GM19455 (cell line): ENCODE measurements around the gene NFKBIB.
A peak's percentile ranks its signal among the peaks of the same experiment; 100 is the strongest.
"Not testable (repeated sequence)": the region's sequence is repeated elsewhere in the genome, so short reads cannot be mapped to it uniquely, and the experiment has no call there.

Experiments used
- ATAC-seq: cut with Tn5 transposase; IDR thresholded peaks from one replicate; pipeline ENCODE4 v1.9.1; 2021; ENCODE audit not compliant: unreplicated experiment

The NFKBIB gene

DNA sequence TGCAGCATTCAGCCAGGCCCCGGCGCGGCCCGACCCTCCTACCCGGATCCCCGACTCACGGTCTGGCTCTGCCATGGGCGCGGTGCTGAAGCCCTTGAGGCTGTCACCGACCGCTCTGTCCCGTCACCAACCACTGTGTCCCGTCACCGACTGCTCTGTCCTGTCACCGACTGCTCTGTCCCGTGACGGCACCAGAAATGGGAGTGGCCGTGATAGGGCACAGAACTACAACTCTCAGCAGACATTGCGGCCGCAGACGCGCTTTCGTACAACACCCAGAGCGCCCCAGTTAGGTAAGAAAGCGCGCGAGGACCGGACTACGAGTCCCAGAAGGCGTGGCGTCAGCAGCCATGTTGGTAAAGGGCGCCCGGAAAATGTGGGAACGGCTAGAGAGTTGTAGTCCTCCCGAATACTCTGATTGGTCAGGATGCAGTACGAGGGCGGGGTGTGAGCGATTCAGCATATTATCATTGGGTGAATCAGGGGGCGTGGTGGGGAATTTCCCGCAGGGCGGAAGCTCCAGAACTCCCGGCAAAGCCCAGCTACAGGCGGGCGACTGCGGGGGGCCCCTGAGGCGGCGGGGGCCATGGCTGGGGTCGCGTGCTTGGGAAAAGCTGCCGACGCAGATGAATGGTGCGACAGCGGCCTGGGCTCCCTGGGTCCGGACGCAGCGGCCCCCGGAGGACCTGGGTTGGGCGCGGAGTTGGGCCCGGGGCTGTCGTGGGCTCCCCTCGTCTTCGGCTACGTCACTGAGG lies at the start of gene NFKBIB, which contains the start of gene SIRT2:
TSS of gene NFKBIB (plus strand) at position 523 of the 755 bp plus-strand sequence. CDS start at position 587, 64 bp downstream.
TSS of gene SIRT2 (minus strand) at position 172 of the 755 bp plus-strand sequence. CDS start at position 75, 97 bp downstream.
- ATAC-seq, result peak; percentile 87

DNA sequence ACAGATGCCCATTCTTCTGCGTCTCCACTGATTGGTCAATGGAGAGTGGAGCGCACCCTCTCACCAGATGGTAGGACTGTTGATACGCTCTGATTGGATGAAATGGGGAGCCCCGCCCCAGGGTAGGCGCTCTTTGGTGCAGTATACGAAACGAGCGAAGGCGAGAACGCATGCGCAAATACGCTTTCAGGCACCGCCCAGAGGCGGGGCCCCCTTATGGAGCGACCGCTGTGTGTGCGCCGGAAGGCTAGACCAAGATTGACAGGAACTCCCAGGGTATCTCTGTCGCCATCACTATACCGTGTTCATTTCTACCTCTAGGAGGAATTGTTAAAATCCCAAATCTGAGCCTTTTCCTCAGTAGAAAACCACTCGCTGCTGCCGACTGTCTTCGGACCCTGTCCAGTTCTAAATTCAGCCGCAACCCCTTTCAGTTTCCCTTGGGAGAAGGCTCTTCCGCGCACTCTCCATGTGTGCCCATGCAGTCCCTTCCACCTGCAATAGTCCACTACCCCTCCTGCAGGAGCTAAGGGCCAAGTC lies 49.3 kb upstream of the NFKBIB start:
- peak; percentile 70 for ATAC-seq

DNA sequence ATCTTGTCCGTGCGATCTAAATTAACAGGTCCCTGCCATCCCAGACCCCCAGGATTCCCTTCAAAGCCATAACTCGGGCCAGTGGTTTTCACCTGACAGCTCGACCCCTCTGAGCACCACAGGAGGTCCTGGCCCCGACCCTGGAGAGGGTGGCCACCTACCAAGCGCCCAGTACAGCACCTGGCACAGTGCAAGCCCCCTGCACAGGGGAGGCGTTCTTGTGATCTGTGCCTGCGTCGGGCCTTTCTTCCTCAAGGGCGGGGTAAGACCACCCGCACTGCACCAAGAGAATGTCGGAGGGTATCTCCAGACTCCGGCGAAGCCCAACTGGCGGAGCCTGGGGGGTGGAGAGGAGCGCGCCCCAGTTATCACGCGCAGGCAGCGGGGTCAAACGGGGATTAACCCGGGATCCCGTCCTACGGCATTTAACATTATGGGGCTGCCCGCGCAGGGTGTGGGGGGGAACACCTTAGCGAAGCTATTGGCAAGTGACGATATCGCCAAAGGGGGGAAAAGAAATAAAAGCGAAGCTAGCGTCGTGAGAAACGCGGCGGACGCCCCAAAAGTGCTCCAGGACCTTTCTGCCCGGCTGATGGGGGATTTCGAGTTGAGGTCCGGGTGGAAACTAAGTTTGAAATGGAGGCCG lies 48.7 kb upstream of the NFKBIB start:
- ATAC-seq, result no peak

DNA sequence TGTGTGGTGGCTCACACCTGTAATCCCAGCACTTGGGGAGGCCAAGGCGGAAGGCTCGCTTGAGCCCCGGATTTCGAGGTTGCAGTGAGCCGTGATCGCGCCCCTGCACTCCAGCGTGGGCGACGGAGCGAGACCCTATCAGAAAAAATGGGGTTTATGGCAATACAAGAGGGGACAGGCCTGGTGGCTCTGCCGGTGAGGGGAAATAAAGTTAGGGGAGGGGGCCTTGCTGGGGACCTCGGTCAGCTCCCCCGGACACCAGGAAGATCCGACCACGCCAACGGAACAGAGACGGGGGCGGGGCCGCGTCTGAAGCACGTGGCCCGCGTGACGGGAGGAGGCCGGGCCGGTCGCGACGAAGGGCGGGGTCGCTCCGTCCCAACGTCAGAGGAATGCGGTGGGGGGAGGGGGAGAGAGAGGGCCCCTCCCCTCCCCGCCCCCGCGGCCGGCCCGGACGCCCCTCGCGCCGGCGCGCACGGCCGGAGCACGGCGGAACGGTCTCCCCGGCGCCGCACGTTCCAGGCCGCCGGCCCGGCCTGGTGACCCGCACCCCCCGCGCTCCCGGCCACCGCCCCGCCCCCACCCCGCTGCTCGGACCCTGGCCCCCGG lies 48.0 kb upstream of the NFKBIB start:
- no peak for ATAC-seq

DNA sequence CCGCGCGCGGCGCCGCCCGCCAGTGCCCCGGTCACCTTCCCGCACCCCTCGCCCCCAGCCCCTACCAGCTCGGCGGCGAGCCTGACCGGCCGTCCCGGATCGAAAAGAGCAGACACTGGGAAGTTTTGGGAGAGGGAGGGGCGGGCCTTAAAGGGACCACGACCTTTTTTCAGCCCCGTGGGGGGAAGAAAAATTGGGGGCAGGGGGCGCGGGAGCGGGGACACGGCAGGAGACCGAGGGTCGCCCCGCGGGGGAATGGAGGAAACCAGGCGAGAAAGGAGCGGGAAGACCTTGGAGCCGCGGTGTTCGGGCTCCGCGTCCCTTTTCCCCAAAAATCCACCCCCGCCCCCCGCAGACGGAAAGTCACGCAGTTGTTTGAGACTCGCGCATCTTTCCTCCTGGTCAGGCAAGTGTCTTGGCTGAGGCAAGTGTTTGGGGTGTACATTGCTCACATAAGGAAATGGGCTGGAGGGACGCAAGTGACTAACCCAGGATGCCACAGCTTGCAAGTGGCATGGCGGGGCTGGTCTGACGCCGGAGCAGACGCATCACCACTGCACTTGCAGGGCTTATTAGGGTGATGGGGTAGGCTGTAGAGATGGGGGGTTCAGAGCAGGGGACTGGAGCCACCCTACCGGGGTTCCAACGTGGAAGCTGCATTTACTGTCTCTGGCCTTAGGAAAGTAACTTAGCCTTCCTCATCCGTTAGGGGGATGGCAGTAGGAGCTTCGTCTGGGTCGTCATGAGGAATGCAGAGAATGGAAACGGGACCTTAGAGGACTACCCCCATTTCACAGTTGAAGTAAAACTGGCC lies 47.3 kb upstream of the NFKBIB start:
- ATAC-seq, result no peak

GRCh38 chr19:38853214-38853613 lies 46.6 kb upstream of the NFKBIB start:
- ATAC-seq, result no peak

DNA sequence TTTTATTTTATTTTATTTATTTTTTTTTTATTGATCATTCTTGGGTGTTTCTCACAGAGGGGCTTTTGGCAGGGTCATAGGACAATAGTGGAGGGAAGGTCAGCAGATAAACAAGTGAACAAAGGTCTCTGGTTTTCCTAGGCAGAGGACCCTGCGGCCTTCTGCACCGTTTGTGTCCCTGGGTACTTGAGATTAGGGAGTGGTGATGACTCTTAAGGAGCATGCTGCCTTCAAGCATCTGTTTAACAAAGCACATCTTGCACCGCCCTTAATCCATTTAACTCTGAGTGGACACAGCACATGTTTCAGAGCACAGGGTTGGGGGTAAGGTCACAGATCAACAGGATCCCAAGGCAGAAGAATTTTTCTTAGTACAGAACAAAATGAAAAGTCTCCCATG lies 44.8 kb upstream of the NFKBIB start:
- not testable (repeated sequence) for ATAC-seq

DNA sequence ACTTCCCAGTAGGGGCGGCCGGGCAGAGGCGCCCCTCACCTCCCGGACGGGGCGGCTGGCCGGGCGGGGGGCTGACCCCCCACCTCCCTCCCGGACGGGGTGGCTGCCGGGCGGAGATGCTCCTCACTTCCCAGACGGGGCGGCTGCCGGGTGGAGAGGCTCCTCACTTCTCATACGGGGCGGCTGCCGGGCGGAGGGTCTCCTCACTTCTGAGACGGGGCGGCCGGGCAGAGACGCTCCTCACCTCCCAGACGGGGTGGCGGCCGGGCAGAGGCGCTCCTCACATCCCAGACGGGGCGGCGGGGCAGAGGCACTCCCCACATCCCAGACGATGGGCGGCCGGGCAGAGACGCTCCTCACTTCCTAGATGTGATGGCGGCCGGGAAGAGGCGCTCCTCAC lies 44.0 kb upstream of the NFKBIB start:
- ATAC-seq, result not testable (repeated sequence)

GRCh38 chr19:38856813-38857212 lies 43.0 kb upstream of the NFKBIB start:
- no peak for ATAC-seq

DNA sequence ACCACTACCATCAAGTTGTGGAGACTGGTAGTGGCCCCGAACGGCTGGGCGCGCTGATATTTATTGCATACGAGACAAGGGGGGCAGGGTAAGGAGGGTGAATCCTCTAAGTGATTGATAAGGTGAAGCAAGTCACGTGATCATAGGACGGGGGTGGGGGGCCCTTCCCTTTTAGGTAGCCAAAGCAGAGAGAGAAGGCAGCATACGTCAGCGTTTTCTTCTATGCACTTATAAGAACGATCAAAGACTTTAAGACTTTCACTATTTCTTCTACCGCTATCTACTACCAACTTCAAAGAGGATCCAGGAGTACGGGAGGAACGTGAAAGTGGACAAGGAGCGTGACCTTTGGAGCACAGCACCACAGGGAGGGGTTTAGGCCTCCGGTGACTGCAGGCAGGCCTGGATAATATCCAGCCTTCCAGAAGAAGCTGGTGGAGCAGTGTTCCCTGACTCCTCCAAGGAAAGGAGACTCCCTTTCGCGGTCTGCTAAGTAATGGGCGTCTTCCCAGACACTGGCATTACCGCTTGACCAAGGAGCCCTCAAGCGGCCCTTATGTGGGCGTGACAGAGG lies 40.1 kb upstream of the NFKBIB start:
- not testable (repeated sequence) for ATAC-seq

DNA sequence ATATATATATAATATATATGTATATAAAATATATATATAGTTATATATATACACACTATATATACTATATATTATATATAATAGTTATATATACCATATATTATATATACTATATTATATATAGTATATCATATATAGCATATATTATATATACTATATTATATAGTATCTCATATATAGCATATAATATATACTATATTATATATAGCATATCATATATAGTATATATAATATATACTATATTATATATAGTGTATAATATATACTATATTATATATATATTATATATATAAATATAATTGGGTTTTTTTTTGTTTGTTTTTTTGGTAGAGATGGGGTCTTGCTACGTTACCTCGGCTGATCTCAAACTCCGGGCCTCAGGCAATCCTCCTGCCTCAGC lies 38.4 kb upstream of the NFKBIB start:
- no peak for ATAC-seq

DNA sequence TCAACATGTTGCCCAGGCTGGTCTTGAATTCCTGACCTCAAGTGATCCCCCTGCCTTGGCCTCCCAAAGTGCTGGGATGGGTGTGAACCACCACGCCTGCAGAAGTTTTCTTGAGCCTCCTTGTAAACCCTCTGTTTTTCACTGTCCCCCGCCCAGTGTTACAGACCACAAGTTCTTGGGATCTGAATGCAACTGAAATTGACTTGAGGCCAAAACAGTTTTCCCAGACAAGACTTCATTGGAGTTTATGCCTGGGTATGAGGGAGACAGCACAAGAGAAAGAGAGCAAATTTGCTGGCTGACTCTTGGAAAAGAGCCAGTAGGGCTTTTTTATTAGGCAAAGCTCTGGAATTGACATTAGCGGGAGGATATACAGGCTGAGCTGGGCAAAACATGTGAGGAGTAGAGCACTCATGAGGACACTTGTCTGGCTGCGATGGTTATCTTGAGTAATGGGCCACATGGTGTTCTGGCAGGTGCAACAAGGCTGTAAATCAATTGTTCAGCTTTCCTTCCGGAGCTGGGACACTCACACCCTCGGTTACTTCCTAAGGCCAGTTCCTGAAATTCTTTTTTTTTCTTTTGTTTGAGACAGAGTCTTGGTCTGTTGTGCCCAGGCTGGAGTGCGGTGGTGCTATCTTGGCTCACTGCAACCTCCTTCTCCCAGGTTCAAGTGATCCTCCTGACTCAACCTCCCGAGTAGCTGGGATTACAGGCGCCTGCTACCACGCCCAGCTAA lies 37.3 kb upstream of the NFKBIB start:
- ATAC-seq, result no peak

DNA sequence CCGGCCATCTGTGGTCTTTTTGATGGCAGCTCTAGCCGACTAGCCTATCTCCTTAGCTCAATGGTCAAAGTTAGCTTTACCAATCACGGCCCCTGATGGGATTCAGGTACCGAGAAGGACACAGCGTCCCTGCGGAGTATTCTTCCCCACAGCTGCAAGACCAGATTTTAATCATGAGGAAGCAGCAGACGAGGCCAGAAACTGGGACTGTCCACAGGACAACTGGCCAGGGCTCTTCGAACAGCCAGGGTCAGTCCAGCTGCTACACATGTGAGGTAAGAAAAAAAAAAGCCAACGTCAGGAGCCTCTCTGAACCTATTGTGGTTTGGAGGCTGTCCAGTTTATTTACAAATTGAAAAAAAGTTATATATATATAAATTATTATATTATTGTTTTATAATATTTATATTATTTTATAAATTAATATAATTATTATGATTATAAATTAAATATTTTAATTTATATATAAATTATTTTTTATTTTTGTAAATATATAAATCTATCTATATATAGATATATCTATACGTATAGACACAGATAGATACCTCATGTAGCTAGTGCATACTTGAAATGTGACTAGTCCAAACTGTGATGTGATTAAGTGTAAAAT lies 32.5 kb upstream of the NFKBIB start:
- ATAC-seq, result no peak

- no peak for ATAC-seq
Measured at GRCh38 chr19:38868551-38868950, 31.2 kb upstream of the NFKBIB start.

GRCh38 chr19:38869160-38869835 lies 30.5 kb upstream of the NFKBIB start:
- ATAC-seq, result no peak

GRCh38 chr19:38869836-38870607 lies 29.7 kb upstream of the NFKBIB start:
- ATAC-seq, result peak; percentile 72

- no peak for ATAC-seq
Measured at GRCh38 chr19:38870612-38871011, 29.2 kb upstream of the NFKBIB start.

DNA sequence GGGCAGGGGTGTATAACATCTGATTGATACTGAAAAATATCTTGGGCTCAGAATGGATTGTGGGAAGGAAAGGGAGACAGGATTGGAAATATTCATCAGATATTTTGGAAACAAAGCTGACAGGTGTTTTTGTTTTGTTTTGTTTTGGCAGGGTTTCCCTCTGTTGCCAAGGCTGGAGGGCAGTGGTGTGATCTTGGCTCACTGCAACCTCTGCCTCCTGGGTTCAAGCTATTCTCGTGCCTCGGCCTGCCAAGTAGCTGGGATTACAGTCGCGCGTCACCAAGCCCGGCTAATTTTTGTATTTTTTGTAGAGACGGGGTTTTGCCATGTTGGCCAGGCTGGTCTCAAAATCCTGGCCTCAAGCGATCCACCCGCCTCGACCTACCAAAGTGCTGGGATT lies 26.4 kb upstream of the NFKBIB start:
- not testable (repeated sequence) for ATAC-seq
